Keratinocyte (primary cell): ENCODE results near the gene FNIP2. TPM values are rescaled to one million over a fixed set of nuclear protein-coding genes. Genes with fewer than 3 reads are reported as not detected.
A peak's percentile ranks its signal among the peaks of the same experiment; 100 is the strongest.

ENCODE experiments used
- DNase-seq: peaks from one replicate; pipeline ENCODE4 v3.0.0-alpha.2; 2011; ENCODE audit warnings: low read depth, missing footprints, low spot score
- FAIRE-seq: peaks from 2 replicates; lab custom pipeline; 2011; peaks lifted over from hg19 to GRCh38; lab: Jason Lieb, UNC
- H2AFZ ChIP-seq: 2 replicates; pipeline ENCODE4 v1.6.0; 2012; ENCODE audit warnings: low read length, control low read depth, inconsistent platforms; ENCODE audit not compliant: control insufficient read depth
- H3K27ac ChIP-seq: 2 replicates; pipeline ENCODE4 v1.5.1; 2011; ENCODE audit warnings: low read length; ENCODE audit not compliant: control insufficient read depth, insufficient read depth
- H3K27me3 ChIP-seq: 3 replicates; pipeline ENCODE4 v1.6.0; 2011; ENCODE audit warnings: low read length; ENCODE audit not compliant: control insufficient read depth, insufficient read depth; ENCODE audit errors: extremely low read depth
- H3K36me3 ChIP-seq, 2 experiments: 2 replicates in 1 of 2; 3 replicates in 1 of 2; pipeline ENCODE4 v1.5.1; 2011; ENCODE audit warnings: low read length in 2 of 2, mild to moderate bottlenecking in 1 of 2; ENCODE audit not compliant: control insufficient read depth in 2 of 2, insufficient read depth in 2 of 2; ENCODE audit errors: extremely low read depth in 1 of 2
- H3K4me1 ChIP-seq: 3 replicates; pipeline ENCODE4 v1.5.1; 2011; ENCODE audit warnings: low read length; ENCODE audit not compliant: control insufficient read depth, insufficient read depth; ENCODE audit errors: extremely low read depth
- H3K4me2 ChIP-seq: 3 replicates; pipeline ENCODE4 v1.6.0; 2011; ENCODE audit warnings: low read depth, low read length; ENCODE audit not compliant: control insufficient read depth, insufficient read depth; ENCODE audit errors: extremely low read depth
- H3K4me3 ChIP-seq, 3 experiments: fragments of 200-600 bp in 1 of 3; sonication (generic) in 1 of 3; 2 replicates in 2 of 3; 3 replicates in 1 of 3; pipeline ENCODE4 v1.5.1; 2011 to 2016; ENCODE audit warnings: low read length in 3 of 3, mild to moderate bottlenecking in 3 of 3, control low read depth in 2 of 3, inconsistent platforms in 1 of 3, low read depth in 1 of 3, mixed read lengths in 1 of 3, mixed run types in 1 of 3, moderate library complexity in 1 of 3; ENCODE audit not compliant: control insufficient read depth in 2 of 3, insufficient read depth in 2 of 3; ENCODE audit errors: extremely low read depth in 1 of 3
- H3K79me2 ChIP-seq: 2 replicates; pipeline ENCODE4 v1.6.0; 2012; ENCODE audit warnings: low read length; ENCODE audit not compliant: control insufficient read depth, insufficient read depth
- H3K9ac ChIP-seq: 3 replicates; pipeline ENCODE4 v1.6.0; 2011; ENCODE audit warnings: low read length; ENCODE audit not compliant: control insufficient read depth, insufficient read depth; ENCODE audit errors: extremely low read depth
- H3K9me1 ChIP-seq: 3 replicates; pipeline ENCODE4 v1.6.0; 2011; ENCODE audit warnings: low read length; ENCODE audit not compliant: control insufficient read depth, insufficient read depth; ENCODE audit errors: extremely low read depth
- H3K9me3 ChIP-seq: 2 replicates; pipeline ENCODE4 v1.5.1; 2012; ENCODE audit warnings: low read depth, low read length; ENCODE audit not compliant: control insufficient read depth
- H4K20me1 ChIP-seq: 3 replicates; pipeline ENCODE4 v1.6.0; 2011; ENCODE audit warnings: low read length; ENCODE audit not compliant: control insufficient read depth, insufficient read depth; ENCODE audit errors: extremely low read depth
- EZH2 ChIP-seq: IDR thresholded peaks from one replicate; pipeline ENCODE4 v1.6.1; 2012; ENCODE audit warnings: inconsistent platforms, mild to moderate bottlenecking, low read length, moderate library complexity
- dilution Hi-C: fragments of 300-500 bp; cut with MboI; formaldehyde crosslinking; loops from one replicate; pipeline ENCODE4 v1.7.0; 2020; ENCODE audit warnings: low sequenced_read_pairs; ENCODE audit not compliant: extremely low pct_ligation_motif_present
- polyA minus RNA-seq, 3 experiments: library from RNA; depleted of rRNA, polyadenylated mRNA; stranded (reverse); fragments of >200 nt; gene quantifications; 1 replicate in 1 of 3; 2 replicates in 1 of 3; 3 replicates in 1 of 3; pipeline ENCODE4 v1.2.3, GENCODE V29; 2011
- polyA plus RNA-seq, 5 experiments: library from polyadenylated mRNA; depleted of rRNA in 3 of 5; stranded (reverse) in 3 of 5; stranded (forward) in 1 of 5; unstranded in 1 of 5; fragments of >200 nt; gene quantifications; 1 replicate in 1 of 5; 2 replicates in 3 of 5; 3 replicates in 1 of 5; pipeline versions ENCODE4 v1.2.1 to v1.2.3, GENCODE V29; 2011 to 2012; ENCODE audit warnings: missing spikeins in 2 of 5, low read depth in 1 of 5, low replicate concordance in 1 of 5
- TF ChIP-seq, protein P1 (sequence below), 3 experiments: IDR thresholded peaks in 1 of 3; conservative IDR thresholded peaks in 1 of 3; optimal IDR thresholded peaks in 1 of 3; 2 replicates in 2 of 3; 3 replicates in 1 of 3; pipeline versions ENCODE3 to v1.5.1; 2011; ENCODE audit warnings: low read length in 3 of 3, mild to moderate bottlenecking in 3 of 3, moderate library complexity in 2 of 3, control low read depth in 1 of 3, inconsistent platforms in 1 of 3; ENCODE audit not compliant: insufficient read depth in 2 of 3; ENCODE audit errors: extremely low read depth in 1 of 3

FNIP2 gene
- polyA plus RNA-seq = 5.4 to 11.4 TPM (median 6.2 TPM) in 3 replicates
- 21.4 TPM for polyA plus RNA-seq (2011; ENCODE audit: low read depth)
- polyA plus RNA-seq (2011; cell fraction: cytosol; rRNA removed) = 3.8 and 5.9 TPM in 2 replicates
- 8.1 and 10.6 TPM in 2 replicates for polyA plus RNA-seq (2011; cell fraction: nucleus; rRNA removed)
- 4.5 and 15.3 TPM in 2 replicates for polyA plus RNA-seq (2012; ENCODE audit: low replicate concordance)
- 7.2 to 29.5 TPM (median 20.9 TPM) in 3 replicates for polyA minus RNA-seq
- polyA minus RNA-seq (2011; cell fraction: cytosol; rRNA and poly(A)+ RNA removed) = 5.8 TPM
- 16.1 and 34.9 TPM in 2 replicates for polyA minus RNA-seq (2011; cell fraction: nucleus; rRNA and poly(A)+ RNA removed)

DNA sequence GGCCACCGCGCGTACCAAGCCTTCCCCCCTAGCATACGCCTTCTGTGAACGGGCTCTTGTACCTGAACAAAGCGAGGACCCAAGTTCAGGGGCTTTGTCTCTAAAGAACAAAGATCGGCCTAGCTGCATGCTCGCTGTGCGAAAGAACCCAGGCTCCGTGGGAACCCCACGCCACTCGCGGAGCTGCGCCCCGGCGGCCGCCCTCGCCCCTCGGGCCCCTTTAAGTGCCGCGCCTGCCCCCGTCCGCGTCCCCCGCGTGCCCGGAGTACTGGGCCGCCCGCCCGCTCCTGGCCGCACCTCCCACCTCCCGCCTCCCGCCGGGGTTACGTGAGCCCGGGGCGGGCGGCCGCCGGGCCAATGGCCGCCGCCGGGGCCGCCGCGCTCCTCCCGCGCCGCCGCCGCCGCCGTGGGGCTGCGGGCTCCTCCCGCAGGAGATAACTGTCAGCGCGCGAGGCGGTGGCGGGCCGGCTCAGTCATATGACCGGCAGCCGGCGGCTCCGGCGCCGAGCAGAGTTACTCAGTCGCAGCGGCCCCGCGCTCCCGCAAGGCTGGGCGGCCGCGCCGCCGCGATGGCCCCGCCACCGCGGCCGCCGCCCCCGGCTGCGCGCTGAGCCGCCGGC is at the start of gene FNIP2:
FNIP2 (plus strand) TSS at position 472 of the 620 bp plus-strand sequence. CDS start 187 bp downstream, outside the sequence.
- TF ChIP-seq EZH2 = no peak
- TF ChIP-seq, protein P1, sequence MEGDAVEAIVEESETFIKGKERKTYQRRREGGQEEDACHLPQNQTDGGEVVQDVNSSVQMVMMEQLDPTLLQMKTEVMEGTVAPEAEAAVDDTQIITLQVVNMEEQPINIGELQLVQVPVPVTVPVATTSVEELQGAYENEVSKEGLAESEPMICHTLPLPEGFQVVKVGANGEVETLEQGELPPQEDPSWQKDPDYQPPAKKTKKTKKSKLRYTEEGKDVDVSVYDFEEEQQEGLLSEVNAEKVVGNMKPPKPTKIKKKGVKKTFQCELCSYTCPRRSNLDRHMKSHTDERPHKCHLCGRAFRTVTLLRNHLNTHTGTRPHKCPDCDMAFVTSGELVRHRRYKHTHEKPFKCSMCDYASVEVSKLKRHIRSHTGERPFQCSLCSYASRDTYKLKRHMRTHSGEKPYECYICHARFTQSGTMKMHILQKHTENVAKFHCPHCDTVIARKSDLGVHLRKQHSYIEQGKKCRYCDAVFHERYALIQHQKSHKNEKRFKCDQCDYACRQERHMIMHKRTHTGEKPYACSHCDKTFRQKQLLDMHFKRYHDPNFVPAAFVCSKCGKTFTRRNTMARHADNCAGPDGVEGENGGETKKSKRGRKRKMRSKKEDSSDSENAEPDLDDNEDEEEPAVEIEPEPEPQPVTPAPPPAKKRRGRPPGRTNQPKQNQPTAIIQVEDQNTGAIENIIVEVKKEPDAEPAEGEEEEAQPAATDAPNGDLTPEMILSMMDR (optimal IDR thresholded peaks at IDR 0.05 in 1 of 3, IDR thresholded peaks at IDR 0.05 in 1 of 3, conservative IDR thresholded peaks at IDR 0.05 in 1 of 3; ENCODE audit: extremely low read depth in 1 of 3, insufficient read depth in 2 of 3, low read length in 3 of 3) = no peak

DNA sequence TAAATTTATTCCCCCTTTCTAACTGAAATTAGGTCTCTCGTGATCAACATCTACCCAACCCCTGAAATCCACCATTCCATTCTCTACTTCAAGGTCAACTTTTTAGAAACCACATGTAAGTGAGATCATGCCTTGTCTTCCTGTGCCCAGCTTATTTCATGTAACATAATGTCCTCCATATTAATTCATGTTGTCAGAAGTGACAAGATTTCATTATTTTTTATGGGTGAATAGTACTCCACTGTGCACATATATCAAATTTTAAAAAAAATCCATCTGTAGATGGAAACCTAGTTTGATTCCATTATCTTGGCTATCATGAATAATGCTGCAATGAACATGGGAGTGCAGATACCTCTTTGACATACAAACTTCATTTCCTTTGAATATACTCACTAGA is 47.1 kb upstream of the FNIP2 start:
- Histone ChIP-seq H4K20me1 (no peaks in the 10 kb centered on the region), H3K4me1 (peaks cover 3% of the 10 kb centered on the region), H3K36me3 (peaks cover 8 to 12% of the 10 kb centered on the region in 2 experiments), H3K9me1 (no peaks in the 10 kb centered on the region), H3K4me2 (peak overlapping the region; percentile 100), H3K79me2 (peaks cover 30% of the 10 kb centered on the region), H3K9ac (no peak overlapping the region), H3K27me3 (no peaks in the 10 kb centered on the region), H3K9me3 (no peaks in the 10 kb centered on the region), H3K4me3 (peak overlapping the region in 1 of 3 experiments; percentile 97), H3K27ac (no peak overlapping the region), H2AFZ (no peak overlapping the region)
- dilution Hi-C loops = no loop called here
- TF ChIP-seq, protein P1 (optimal IDR thresholded peaks at IDR 0.05 in 1 of 3, IDR thresholded peaks at IDR 0.05 in 1 of 3, conservative IDR thresholded peaks at IDR 0.05 in 1 of 3; ENCODE audit: extremely low read depth in 1 of 3, insufficient read depth in 2 of 3, low read length in 3 of 3) = no peak
- no peak for TF ChIP-seq EZH2
- FAIRE-seq (no peak), DNase-seq (no peak)

More for the DNA sequence above, at the start of gene FNIP2:
- Histone ChIP-seq H4K20me1 (no peaks in the 10 kb centered on the region), H3K36me3 (no peaks in the 10 kb centered on the region), H2AFZ (peak within 1 kb of the TSS; percentile 94), H3K79me2 (peaks cover 12% of the 10 kb centered on the region), H3K9me1 (no peaks in the 10 kb centered on the region), H3K9ac (peak within 1 kb of the TSS; percentile 79), H3K4me1 (peaks cover 9% of the 10 kb centered on the region), H3K9me3 (no peaks in the 10 kb centered on the region), H3K4me3 (peak within 1 kb of the TSS; percentile 79 to 87 (median 87)), H3K4me2 (peak within 1 kb of the TSS; percentile 71), H3K27ac (peak within 1 kb of the TSS; percentile 54), H3K27me3 (no peaks in the 10 kb centered on the region)
- FAIRE-seq (no peak), DNase-seq (no peak)
- dilution Hi-C loops = no loop called here
